HG02970 (cell line): ENCODE data around the gene TPRA1.

Source experiments
- ATAC-seq: cut with Tn5 transposase; IDR thresholded peaks from one replicate; pipeline ENCODE4 v1.9.1; 2021; ENCODE audit warnings: mild to moderate bottlenecking, moderate library complexity, moderate number of reproducible peaks; ENCODE audit not compliant: unreplicated experiment, low FRiP score

The TPRA1 gene

GRCh38 chr3:127566833-127567232 lies 23.7 kb downstream of the TPRA1 start:
- no peak for ATAC-seq

GRCh38 chr3:127565711-127566110 lies 24.8 kb downstream of the TPRA1 start:
- ATAC-seq: no peak

- no peak for ATAC-seq
Observed at GRCh38 chr3:127560051-127560787, 30.3 kb downstream of the TPRA1 start.

- ATAC-seq: no peak
Observed at GRCh38 chr3:127556565-127556964, 34.0 kb downstream of the TPRA1 start.

DNA sequence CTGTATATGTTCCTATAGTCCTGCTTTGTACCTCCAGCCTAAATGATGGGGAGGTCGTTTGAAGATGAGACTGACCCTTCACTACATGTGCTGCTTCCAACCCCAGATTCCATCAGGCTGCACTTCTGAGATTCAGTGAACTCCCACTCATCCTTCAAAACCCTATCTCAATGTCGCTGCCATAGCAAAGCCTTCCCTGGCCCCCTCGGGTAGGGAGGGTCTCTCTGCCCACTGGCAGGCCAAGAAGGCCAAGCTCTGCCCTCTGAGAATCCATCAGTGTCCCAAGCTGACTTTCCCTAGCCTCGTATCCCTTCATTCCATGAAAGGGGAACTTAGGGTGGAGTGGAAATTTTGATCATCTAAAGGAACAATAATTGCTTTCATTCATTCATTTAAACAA lies 35.4 kb downstream of the TPRA1 start:
- ATAC-seq: no peak

- ATAC-seq: no peak
Observed at GRCh38 chr3:127552038-127552437, 38.5 kb downstream of the TPRA1 start.

DNA sequence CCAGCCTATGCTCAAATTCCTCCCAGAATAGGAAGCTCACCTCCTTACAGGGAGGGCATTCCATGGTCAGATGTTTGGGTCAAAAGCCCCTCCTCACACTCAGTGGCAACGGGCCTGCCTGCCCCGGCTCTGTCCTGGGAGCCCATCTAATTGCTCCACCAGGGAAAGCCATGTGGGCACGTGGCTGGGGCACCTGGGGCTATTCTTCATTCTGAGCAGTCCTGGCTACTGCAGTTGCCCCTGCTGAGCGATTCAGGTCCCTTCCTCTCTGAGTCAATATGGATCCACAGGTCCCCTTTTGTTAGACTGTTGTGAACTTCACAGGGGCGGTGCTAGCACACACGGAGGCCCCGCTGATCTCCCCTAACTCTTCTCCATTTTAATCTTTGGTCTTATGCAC lies 39.4 kb downstream of the TPRA1 start:
- no peak for ATAC-seq

DNA sequence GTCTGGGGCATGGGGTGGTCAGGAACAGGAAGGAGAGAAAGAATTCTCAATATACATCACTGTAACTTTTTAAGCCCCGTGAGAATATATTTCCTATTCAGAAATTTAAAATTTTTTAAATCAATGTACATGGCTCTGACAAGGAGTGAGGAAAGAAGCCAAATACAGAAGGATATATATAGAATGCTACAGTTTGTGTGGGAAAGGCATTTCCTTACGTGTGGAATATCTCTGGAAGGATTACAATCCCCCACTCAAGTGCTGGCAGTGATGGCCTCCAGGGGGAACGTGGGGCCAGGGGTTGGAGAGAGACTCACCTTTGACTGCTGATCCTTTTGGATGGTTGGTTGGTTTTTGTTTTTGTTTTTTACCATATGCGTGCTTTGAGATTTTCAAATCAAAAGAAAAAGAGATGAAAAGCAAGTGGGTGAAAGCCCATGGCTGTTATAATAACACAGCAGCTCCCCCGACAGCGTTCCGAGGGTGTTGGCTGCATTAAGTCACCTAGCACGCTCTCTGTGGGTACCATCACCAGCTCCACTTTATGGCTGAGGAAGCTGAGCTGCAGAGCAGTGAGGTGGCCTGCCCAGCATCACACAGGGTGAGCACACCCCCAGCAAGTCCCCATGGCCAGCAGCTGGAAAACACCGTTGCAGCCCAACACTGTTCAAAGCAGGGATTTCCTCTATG lies 39.9 kb downstream of the TPRA1 start:
- ATAC-seq: no peak

GRCh38 chr3:127549826-127550467 lies 40.6 kb downstream of the TPRA1 start:
- ATAC-seq: no peak

DNA sequence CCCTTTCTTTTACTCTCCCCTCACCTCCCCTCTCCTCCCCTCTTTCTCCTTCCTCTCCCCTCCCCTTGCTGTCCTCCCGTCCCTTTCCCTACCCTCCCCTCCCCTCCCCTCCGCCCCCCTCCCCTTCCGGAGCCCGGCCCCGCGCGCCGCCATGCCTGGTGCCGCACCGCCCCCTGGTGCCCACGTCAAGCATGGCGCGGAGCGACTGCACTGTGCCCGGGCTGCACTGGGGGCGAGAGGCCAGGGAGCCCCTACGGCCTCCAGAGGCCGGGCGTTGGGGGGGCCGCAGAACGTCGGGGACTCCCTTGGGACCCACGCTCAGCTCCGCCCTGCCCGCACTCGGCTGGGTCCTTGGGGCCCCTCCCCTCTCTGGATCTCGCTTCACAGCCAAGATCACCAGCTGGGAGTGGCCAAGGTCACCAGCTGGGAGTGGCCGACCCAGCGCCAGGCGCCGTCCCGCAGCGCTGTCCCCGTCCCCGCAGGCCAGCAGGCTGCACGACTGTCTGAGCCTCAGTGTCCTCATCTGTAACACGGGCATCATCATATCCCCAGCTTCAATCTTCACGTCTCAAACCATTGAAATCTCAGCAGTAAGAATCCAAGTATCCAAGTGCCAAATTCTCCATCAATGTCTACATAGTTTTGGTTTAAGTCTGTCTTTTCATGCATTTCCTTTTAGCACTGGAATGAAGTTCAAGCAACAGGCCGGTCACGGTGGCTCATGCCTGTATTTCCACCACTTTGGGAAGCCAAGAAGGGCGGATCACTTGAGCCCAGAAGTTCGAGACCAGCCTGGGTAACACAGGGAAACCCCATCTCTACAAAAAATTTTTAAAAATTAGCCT lies 42.5 kb downstream of the TPRA1 start:
- ATAC-seq: no peak

DNA sequence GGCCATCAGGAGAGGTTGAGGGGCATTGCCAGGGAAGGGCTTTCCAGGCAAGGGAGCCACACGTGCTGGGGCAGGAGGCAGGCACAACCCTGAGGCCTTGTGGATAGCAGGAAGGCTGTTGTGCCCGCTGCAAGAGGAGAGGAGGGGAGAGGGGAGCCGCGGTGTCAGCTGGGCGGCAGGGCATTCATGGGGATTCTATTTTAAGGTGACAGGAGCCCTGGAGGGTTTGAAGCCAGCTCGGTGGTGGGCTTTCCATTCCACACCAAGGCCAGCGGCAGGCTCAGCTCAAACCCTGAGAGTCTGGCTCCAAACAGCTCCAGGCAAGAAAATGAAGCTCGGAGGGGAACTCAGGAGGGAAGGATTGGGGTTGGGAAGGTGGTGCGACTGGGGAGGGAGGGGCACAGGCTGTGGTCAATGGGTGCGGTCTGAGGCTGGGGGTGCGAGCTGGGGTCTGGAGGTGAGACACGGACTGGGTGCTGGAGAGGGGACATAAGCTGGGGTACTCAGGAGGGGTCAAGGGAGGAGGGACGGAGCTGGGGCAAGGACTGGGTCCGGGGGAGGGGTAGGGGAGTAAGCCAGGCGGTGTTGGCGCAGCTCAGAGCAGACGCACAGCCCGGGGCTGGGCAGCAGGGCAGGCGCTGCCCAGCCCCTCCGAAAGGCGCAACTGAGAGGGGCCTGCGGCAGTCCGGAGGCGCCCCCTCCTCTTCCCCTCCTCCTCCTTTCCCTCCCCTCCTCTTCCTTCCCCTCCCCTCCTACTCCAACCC lies 43.4 kb downstream of the TPRA1 start:
- no peak for ATAC-seq

- ATAC-seq: no peak
Observed at GRCh38 chr3:127546554-127546953, 44.0 kb downstream of the TPRA1 start.

- ATAC-seq: no peak
Observed at GRCh38 chr3:127545711-127546457, 44.6 kb downstream of the TPRA1 start.

- no peak for ATAC-seq
Observed at GRCh38 chr3:127545216-127545615, 45.3 kb downstream of the TPRA1 start.

DNA sequence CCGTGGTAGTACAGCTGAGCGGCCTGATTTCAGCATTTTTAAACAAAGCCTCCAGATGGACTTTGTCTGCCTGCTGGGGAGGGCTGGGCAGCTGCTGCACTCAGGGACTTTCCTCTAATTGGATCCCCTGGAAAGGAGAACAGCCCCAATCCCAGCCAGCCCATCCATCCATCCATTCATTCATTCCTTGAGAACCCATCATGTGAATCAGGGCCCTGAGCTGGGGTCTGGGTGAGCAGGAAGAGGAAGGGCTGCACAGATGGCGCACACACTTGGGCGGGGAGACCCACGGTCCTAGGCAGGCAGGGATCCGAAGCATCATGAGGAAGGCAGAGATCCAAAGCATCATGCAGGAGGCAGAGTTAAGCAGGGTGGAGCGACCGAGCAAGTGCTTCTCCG lies 45.7 kb downstream of the TPRA1 start:
- no peak for ATAC-seq

GRCh38 chr3:127544192-127544802 lies 46.2 kb downstream of the TPRA1 start:
- ATAC-seq: no peak

DNA sequence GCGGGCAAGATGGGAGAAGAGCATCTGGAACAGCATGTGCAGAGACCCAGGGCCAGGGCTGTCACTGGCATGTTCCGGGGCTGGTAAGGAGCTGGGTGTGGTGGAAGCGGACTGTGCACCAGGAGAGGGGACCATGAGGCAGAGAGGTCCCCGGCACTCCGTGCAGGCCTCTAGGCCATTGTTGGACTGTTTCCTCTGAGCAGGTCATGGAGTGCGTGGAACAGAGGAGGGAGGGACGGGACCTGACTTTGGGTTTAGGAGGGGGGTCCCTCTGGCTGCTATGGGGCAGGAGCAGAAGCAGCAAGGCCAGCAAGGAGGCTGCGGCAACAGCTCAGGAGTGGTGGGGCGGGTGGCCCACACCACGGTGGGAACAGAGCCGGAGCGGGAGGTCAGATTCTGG lies 47.1 kb downstream of the TPRA1 start:
- no peak for ATAC-seq

DNA sequence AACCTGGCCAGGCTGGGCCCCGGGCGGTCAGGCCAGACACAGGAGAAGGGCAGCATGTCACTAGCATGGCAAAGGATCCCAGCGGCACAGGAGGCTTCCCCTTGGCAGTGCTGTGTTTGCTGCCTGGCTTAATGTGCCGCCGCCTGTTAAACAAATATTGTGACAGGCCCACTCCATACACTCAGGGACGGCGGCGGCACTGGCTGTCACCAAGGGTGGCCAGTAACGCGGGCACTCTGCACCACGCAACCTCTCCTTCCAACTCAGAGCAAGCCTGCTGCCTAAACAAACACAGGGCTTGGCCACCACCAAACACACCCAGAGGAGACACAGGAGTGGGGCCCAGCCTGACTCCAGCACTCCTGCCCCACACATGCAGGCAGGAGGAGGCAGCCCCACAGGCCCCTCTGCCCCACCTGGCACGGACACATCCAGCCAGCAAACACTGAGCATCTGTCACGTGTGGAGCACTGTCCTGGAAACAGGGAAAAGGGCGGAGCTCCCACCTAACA lies 48.0 kb downstream of the TPRA1 start:
- no peak for ATAC-seq

DNA sequence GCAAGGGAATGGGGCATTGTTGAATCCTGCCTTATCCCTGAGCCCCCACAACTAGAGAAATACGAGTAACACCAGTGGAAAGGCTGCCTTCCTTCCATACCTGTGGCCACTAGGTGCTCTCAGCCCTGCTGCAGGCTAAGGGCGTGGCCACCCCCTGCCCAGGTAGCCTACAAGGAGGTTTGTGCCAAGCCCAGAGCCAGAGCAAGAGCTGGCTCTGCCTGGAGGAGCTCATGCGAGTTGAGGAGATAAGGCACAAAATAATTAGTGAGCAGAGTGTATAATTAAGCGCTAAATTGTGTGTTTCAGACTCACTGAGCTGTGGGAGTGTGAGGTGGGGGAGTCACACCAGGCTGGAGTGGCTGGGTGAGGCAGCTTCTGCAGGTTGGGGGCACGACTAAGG lies 49.2 kb downstream of the TPRA1 start:
- ATAC-seq: no peak
